HEK293 (cell line): ENCODE results near the gene ZNF197.

ENCODE experiments used
- CTCF ChIA-PET: fragments of 350-600 bp; formaldehyde crosslinking; extraction: SDS; loops from one replicate; lab custom pipeline; 2021; ENCODE audit warnings: antibody characterized with exemption; lab: Yijun Ruan, JAX
- POLR2A ChIA-PET: fragments of 300-600 bp; formaldehyde crosslinking; extraction: SDS; loops from one replicate; lab custom pipeline; 2020; ENCODE audit warnings: antibody characterized with exemption, inconsistent platforms; lab: Yijun Ruan, JAX
- H3K27ac ChIP-seq: fragments of 200-500 bp; sonication (Bioruptor generic); 2 replicates; pipeline ENCODE4 v1.5.1; 2014; ENCODE audit warnings: low read depth, low read length, control low read depth, inconsistent platforms; ENCODE audit errors: extremely low read depth
- H3K36me3 ChIP-seq, 2 experiments: fragments of 200-500 bp in 1 of 2; sonication (Bioruptor generic) in 1 of 2; 1 replicate in 1 of 2; 2 replicates in 1 of 2; pipeline ENCODE4 v1.5.1; 2014 to 2017; ENCODE audit warnings: inconsistent platforms in 2 of 2, low read length in 2 of 2; ENCODE audit not compliant: control insufficient read depth in 2 of 2, insufficient read depth in 1 of 2
- H3K4me1 ChIP-seq: fragments of 200-500 bp; sonication (Bioruptor generic); 2 replicates; pipeline ENCODE4 v1.5.1; 2014; ENCODE audit warnings: mild to moderate bottlenecking, low read length, inconsistent platforms; ENCODE audit not compliant: control insufficient read depth, insufficient read depth
- H3K4me3 ChIP-seq: 2 replicates; pipeline ENCODE4 v1.5.1; 2011; ENCODE audit warnings: low read depth, mild to moderate bottlenecking, control low read depth, low read length, moderate library complexity
- H3K9me3 ChIP-seq: fragments of 200-500 bp; sonication (Bioruptor generic); 2 replicates; pipeline ENCODE4 v1.5.1; 2014; ENCODE audit warnings: low read depth, low read length, inconsistent platforms; ENCODE audit not compliant: control insufficient read depth, insufficient read depth
- BCL11B ChIP-seq: fragments of 450-650 bp; formaldehyde crosslinking; IDR thresholded peaks from 2 replicates; pipeline ENCODE4 v1.5.1; 2016; ENCODE audit warnings: low read depth, missing biosample characterization, missing genetic modification characterization
- KLF7 ChIP-seq: fragments of 450-650 bp; formaldehyde crosslinking; IDR thresholded peaks from 2 replicates; pipeline ENCODE4 v1.5.1; 2016; ENCODE audit warnings: missing biosample characterization, missing genetic modification characterization, borderline replicate concordance
- KLF9 ChIP-seq: fragments of 450-650 bp; formaldehyde crosslinking; IDR thresholded peaks from 2 replicates; pipeline ENCODE4 v1.5.1; 2016; ENCODE audit warnings: missing biosample characterization, missing genetic modification characterization, low read depth
- OVOL3 ChIP-seq: fragments of 450-650 bp; formaldehyde crosslinking; IDR thresholded peaks from 2 replicates; pipeline ENCODE4 v1.5.1; 2016; ENCODE audit warnings: missing biosample characterization, missing genetic modification characterization
- ZBTB17 ChIP-seq: fragments of 450-650 bp; formaldehyde crosslinking; IDR thresholded peaks from 2 replicates; pipeline ENCODE4 v1.5.1; 2016; ENCODE audit warnings: missing biosample characterization, missing genetic modification characterization
- ZNF112 ChIP-seq: fragments of 450-650 bp; formaldehyde crosslinking; IDR thresholded peaks from 2 replicates; pipeline ENCODE4 v1.5.0; 2017; ENCODE audit warnings: missing biosample characterization, missing genetic modification characterization
- ZNF114 ChIP-seq: fragments of 450-650 bp; formaldehyde crosslinking; IDR thresholded peaks from 2 replicates; pipeline ENCODE4 v1.5.0; 2017; ENCODE audit warnings: missing biosample characterization, missing genetic modification characterization
- ZNF146 ChIP-seq: fragments of 450-650 bp; formaldehyde crosslinking; IDR thresholded peaks from 2 replicates; pipeline ENCODE4 v1.5.1; 2016; ENCODE audit warnings: missing biosample characterization, missing genetic modification characterization
- ZNF324 ChIP-seq: fragments of 450-650 bp; formaldehyde crosslinking; IDR thresholded peaks from 2 replicates; pipeline ENCODE4 v1.5.1; 2016; ENCODE audit warnings: missing biosample characterization, missing genetic modification characterization
- ZNF391 ChIP-seq: fragments of 450-650 bp; formaldehyde crosslinking; IDR thresholded peaks from 2 replicates; pipeline ENCODE4 v1.5.1; 2016; ENCODE audit warnings: low read depth, missing biosample characterization, missing genetic modification characterization, borderline replicate concordance
- ZNF426 ChIP-seq: fragments of 450-650 bp; formaldehyde crosslinking; IDR thresholded peaks from 2 replicates; pipeline ENCODE4 v1.5.1; 2017; ENCODE audit warnings: missing biosample characterization, missing genetic modification characterization, mild to moderate bottlenecking, inconsistent platforms, moderate library complexity
- ZNF514 ChIP-seq: fragments of 450-650 bp; formaldehyde crosslinking; IDR thresholded peaks from 2 replicates; pipeline ENCODE4 v1.5.1; 2016; ENCODE audit warnings: missing biosample characterization, missing genetic modification characterization
- ZNF76 ChIP-seq: fragments of 450-650 bp; formaldehyde crosslinking; IDR thresholded peaks from 2 replicates; pipeline ENCODE4; 2016; ENCODE audit warnings: low read depth, missing biosample characterization, missing genetic modification characterization, borderline replicate concordance
- ZNF777 ChIP-seq: fragments of 450-650 bp; formaldehyde crosslinking; IDR thresholded peaks from 2 replicates; pipeline ENCODE4 v1.5.1; 2017; ENCODE audit warnings: missing biosample characterization, missing genetic modification characterization, borderline replicate concordance
- ZNF830 ChIP-seq: fragments of 450-650 bp; IDR thresholded peaks from 2 replicates; pipeline ENCODE4 v1.5.0; 2018; ENCODE audit warnings: missing biosample characterization, missing genetic modification characterization, low read depth, mild to moderate bottlenecking, moderate library complexity
- TF ChIP-seq, protein P1 (sequence below): fragments of 450-650 bp; formaldehyde crosslinking; IDR thresholded peaks from 2 replicates; pipeline ENCODE4 v1.5.1; 2017; ENCODE audit warnings: missing biosample characterization, missing genetic modification characterization
- TF ChIP-seq, protein P2 (sequence below): fragments of 450-650 bp; formaldehyde crosslinking; conservative IDR thresholded peaks from 2 replicates; pipeline ENCODE4 v1.5.1; 2016; ENCODE audit warnings: low read depth, missing biosample characterization, missing genetic modification characterization
- TF ChIP-seq, protein P3 (sequence below): fragments of 450-650 bp; formaldehyde crosslinking; IDR thresholded peaks from 2 replicates; pipeline ENCODE4 v1.5.1; 2016; ENCODE audit warnings: missing biosample characterization, missing genetic modification characterization
- TF ChIP-seq, protein P4 (sequence below): fragments of 450-650 bp; formaldehyde crosslinking; IDR thresholded peaks from 2 replicates; pipeline ENCODE4 v1.5.1; 2016; ENCODE audit warnings: missing biosample characterization, missing genetic modification characterization
- TF ChIP-seq, protein P5 (sequence below): fragments of 450-650 bp; formaldehyde crosslinking; IDR thresholded peaks from 2 replicates; pipeline ENCODE4 v1.5.1; 2017; ENCODE audit warnings: missing biosample characterization, missing genetic modification characterization

ZNF197 gene

DNA sequence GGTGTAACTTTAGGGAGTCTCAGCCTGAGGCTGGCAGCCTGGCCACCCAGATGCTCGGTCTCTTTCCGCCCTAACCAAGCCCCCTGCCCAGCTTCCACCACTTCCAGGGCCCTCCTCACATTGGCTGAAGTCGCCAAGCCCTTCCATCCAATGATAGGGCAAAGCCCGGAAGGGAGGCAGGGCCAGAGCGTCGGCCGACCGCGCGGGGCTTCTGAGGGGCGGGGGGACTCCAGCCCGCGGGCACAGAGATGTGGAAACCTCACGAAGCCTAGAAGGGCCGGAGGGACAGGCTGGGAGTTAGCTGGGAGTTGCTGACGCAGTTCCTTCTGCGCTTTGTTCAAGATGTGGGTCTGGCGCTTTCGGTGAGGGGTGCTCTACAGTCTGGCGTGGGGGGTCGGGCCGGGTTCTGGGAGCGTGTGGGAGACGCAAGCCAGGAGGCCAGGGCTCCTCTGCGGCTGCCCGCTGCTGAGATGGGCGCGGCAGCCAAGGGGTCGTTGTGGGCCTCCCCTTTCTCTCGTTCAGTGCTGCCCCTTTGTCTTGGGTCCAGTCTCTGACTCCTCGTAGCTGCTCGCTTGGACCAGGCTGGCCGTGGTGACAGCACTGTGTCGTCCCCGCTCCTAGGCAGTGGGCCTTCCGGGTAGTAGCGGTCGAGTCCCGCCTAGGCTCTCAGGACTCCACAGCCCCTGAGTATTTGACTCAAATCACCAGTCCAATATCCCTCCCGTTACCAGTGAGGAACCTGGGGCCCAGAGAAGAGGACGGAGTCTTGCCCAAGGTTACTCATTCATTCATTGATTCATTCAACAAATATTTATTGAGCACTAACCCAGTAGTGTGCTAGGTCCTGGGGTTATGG is 40.0 kb upstream of the ZNF197 start, which contains the start of gene ZNF660 (continued):
- TF ChIP-seq ZNF777, result no peak
- TF ChIP-seq, protein P1, sequence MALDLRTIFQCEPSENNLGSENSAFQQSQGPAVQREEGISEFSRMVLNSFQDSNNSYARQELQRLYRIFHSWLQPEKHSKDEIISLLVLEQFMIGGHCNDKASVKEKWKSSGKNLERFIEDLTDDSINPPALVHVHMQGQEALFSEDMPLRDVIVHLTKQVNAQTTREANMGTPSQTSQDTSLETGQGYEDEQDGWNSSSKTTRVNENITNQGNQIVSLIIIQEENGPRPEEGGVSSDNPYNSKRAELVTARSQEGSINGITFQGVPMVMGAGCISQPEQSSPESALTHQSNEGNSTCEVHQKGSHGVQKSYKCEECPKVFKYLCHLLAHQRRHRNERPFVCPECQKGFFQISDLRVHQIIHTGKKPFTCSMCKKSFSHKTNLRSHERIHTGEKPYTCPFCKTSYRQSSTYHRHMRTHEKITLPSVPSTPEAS, result no peak

DNA sequence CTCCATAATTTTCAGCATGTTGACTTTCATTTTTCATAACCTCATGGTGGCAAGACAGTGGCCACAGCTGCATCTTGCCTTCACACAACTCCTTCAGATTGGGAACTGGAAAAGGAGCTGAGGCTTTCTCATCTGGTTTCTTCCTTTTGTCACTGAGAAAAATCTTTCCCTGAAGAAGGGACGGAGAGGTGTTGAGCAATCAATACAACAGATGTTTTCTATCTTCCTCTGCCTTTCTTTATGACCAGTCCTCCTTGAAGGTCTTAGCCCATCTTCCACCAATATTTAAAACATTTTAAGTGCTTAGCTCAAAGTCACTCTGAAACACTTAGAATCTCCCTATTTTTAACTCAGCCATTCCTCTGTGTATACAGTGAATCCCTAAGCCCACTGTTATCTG is 28.2 kb upstream of the ZNF197 start:
- Histone ChIP-seq H3K36me3 (no peaks in the 10 kb centered on the region), H3K9me3 (no peaks in the 10 kb centered on the region)
- POLR2A ChIA-PET, result no interaction called here

DNA sequence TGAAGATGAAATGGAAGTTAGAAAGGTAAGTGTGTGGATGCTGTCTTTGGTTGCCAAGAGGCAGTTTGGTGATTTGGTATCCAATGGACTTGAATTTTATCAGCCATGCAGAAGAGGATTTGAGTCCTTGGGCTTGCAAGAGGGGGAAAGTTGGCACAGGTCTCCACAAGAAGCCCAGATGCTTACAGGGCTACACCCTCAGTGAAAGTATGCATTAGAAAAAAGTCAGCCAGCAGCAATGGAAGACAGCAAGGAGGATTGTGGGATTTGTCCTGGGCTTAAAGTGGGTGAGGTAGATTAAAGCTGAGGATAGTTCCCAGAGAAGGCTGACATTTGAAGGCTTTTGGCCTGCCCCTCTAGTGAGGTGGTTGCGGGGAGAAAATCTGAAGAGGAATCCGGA is 23.1 kb upstream of the ZNF197 start:
- ChIA-PET POLR2A (no interaction called here), CTCF (no interaction called here)
- Histone ChIP-seq H3K4me3 (no peak overlapping the region), H3K9me3 (no peaks in the 10 kb centered on the region), H3K4me1 (no peaks in the 10 kb centered on the region), H3K27ac (no peak overlapping the region), H3K36me3 (no peaks in the 10 kb centered on the region)
- TF ChIP-seq ZNF146 (tag by site-specific recombination) (no peak), ZBTB17 (tag by site-specific recombination) (no peak), BCL11B (tag by site-specific recombination) (no peak), ZNF830 (tag by site-specific recombination) (no peak), ZNF514 (tag by site-specific recombination) (no peak), OVOL3 (no peak), ZNF112 (no peak), KLF9 (tag by site-specific recombination) (no peak), ZNF114 (tag by site-specific recombination) (no peak)
- TF ChIP-seq, protein P2, sequence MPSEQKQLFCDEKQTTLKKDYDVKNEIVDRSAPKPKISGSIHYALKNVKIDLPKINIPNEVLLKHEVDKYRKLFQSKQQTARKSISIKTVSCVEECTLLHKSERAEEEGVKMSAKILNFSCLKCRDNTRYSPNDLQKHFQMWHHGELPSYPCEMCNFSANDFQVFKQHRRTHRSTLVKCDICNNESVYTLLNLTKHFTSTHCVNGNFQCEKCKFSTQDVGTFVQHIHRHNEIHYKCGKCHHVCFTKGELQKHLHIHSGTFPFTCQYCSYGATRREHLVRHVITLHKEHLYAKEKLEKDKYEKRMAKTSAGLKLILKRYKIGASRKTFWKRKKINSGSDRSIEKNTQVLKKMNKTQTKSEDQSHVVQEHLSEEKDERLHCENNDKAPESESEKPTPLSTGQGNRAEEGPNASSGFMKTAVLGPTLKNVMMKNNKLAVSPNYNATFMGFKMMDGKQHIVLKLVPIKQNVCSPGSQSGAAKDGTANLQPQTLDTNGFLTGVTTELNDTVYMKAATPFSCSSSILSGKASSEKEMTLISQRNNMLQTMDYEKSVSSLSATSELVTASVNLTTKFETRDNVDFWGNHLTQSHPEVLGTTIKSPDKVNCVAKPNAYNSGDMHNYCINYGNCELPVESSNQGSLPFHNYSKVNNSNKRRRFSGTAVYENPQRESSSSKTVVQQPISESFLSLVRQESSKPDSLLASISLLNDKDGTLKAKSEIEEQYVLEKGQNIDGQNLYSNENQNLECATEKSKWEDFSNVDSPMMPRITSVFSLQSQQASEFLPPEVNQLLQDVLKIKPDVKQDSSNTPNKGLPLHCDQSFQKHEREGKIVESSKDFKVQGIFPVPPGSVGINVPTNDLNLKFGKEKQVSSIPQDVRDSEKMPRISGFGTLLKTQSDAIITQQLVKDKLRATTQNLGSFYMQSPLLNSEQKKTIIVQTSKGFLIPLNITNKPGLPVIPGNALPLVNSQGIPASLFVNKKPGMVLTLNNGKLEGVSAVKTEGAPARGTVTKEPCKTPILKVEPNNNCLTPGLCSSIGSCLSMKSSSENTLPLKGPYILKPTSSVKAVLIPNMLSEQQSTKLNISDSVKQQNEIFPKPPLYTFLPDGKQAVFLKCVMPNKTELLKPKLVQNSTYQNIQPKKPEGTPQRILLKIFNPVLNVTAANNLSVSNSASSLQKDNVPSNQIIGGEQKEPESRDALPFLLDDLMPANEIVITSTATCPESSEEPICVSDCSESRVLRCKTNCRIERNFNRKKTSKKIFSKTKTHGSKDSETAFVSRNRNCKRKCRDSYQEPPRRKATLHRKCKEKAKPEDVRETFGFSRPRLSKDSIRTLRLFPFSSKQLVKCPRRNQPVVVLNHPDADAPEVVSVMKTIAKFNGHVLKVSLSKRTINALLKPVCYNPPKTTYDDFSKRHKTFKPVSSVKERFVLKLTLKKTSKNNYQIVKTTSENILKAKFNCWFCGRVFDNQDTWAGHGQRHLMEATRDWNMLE, result no peak
- TF ChIP-seq, protein P3, sequence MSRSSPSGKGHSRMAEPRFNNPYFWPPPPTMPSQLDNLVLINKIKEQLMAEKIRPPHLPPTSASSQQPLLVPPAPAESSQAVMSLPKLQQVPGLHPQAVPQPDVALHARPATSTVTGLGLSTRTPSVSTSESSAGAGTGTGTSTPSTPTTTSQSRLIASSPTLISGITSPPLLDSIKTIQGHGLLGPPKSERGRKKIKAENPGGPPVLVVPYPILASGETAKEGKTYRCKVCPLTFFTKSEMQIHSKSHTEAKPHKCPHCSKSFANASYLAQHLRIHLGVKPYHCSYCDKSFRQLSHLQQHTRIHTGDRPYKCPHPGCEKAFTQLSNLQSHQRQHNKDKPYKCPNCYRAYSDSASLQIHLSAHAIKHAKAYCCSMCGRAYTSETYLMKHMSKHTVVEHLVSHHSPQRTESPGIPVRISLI, result no peak
- TF ChIP-seq, protein P4, sequence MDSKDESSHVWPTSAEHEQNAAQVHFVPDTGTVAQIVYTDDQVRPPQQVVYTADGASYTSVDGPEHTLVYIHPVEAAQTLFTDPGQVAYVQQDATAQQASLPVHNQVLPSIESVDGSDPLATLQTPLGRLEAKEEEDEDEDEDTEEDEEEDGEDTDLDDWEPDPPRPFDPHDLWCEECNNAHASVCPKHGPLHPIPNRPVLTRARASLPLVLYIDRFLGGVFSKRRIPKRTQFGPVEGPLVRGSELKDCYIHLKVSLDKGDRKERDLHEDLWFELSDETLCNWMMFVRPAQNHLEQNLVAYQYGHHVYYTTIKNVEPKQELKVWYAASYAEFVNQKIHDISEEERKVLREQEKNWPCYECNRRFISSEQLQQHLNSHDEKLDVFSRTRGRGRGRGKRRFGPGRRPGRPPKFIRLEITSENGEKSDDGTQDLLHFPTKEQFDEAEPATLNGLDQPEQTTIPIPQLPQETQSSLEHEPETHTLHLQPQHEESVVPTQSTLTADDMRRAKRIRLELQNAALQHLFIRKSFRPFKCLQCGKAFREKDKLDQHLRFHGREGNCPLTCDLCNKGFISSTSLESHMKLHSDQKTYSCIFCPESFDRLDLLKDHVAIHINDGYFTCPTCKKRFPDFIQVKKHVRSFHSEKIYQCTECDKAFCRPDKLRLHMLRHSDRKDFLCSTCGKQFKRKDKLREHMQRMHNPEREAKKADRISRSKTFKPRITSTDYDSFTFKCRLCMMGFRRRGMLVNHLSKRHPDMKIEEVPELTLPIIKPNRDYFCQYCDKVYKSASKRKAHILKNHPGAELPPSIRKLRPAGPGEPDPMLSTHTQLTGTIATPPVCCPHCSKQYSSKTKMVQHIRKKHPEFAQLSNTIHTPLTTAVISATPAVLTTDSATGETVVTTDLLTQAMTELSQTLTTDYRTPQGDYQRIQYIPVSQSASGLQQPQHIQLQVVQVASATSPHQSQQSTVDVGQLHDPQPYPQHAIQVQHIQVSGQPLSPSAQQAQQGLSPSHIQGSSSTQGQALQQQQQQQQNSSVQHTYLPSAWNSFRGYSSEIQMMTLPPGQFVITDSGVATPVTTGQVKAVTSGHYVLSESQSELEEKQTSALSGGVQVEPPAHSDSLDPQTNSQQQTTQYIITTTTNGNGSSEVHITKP (tag by site-specific recombination), result no peak
- TF ChIP-seq, protein P5, sequence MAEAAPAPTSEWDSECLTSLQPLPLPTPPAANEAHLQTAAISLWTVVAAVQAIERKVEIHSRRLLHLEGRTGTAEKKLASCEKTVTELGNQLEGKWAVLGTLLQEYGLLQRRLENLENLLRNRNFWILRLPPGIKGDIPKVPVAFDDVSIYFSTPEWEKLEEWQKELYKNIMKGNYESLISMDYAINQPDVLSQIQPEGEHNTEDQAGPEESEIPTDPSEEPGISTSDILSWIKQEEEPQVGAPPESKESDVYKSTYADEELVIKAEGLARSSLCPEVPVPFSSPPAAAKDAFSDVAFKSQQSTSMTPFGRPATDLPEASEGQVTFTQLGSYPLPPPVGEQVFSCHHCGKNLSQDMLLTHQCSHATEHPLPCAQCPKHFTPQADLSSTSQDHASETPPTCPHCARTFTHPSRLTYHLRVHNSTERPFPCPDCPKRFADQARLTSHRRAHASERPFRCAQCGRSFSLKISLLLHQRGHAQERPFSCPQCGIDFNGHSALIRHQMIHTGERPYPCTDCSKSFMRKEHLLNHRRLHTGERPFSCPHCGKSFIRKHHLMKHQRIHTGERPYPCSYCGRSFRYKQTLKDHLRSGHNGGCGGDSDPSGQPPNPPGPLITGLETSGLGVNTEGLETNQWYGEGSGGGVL, result no peak

More for the DNA sequence above, 28.2 kb upstream of the ZNF197 start:
- Histone ChIP-seq H3K4me1 (no peaks in the 10 kb centered on the region), H3K4me3 (no peak overlapping the region), H3K27ac (no peak overlapping the region)
- TF ChIP-seq KLF7, result no peak
- no peak for TF ChIP-seq ZNF426 (tag by site-specific recombination)
- no peak for TF ChIP-seq ZNF391 (tag by site-specific recombination)
- TF ChIP-seq ZNF324 (tag by site-specific recombination), result no peak
- no peak for TF ChIP-seq ZNF76 (tag by site-specific recombination)
- CTCF ChIA-PET, result no interaction called here
